ENCODE measurements around the gene HCFC1R1.

Gene HCFC1R1

DNA sequence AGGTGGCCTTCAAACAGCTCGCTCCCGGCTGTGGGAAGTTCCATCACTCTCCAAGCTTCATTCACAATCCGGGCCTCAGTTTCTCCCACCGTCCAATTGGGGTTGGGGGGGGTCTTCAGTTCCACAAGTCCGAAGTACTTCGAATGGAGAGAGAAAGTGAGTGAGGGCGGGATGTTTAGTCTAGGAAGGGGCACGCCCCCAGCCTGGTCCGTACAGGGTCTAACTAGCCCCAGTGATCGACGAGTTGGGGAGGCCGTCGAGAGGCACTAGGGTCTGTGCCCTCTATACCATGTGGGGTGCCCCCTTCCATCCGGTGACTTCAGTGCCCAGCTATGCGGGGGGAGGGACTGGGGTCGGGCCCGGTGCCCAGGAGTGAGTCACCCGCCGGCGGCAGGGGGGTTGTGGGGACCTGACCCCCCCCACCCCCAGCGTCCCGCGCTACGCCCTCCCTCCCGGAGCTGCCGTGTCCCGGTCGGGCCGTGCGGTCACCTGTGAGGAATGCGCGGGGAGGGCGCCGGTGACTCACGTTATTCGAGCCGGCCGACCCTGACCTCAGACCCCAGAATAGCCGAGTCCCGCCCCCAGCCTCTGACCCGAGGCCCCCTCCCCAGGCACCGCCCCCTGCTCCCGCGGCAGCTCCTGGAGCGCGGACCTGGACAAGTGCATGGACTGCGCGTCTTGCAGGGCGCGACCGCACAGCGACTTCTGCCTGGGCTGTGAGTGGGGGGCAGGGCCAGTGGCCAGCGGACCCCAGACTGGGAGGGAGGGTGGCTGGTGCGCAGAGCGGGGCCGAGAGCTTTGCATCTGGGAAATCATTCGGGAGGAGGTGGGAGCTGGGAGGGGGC, 2.9 kb downstream of the HCFC1R1 start (continued):
- TF ChIP-seq ZNF548 (tag by site-specific recombination; IDR thresholded peaks at IDR 0.05) (no peak), SETDB1 (IDR thresholded peaks at IDR 0.05; ENCODE audit: insufficient read length, low read length) (no peak), TRIM28 (IDR thresholded peaks at IDR 0.05; ENCODE audit: borderline replicate concordance, low read length) (no peak), ZSCAN30 (tag by site-specific recombination; IDR thresholded peaks at IDR 0.05) (no peak), REPIN1 (tag by site-specific recombination; IDR thresholded peaks at IDR 0.05; ENCODE audit: low read depth) (no peak), ZNF776 (tag by site-specific recombination; IDR thresholded peaks at IDR 0.05; ENCODE audit: borderline replicate concordance) (no peak), SCRT2 (tag by site-specific recombination; IDR thresholded peaks at IDR 0.05) (peak; percentile 36; the same call in 1 of the 2 replicates), GLIS1 (tag by site-specific recombination; IDR thresholded peaks at IDR 0.05) (peak; percentile 98), ZNF19 (tag by site-specific recombination; IDR thresholded peaks at IDR 0.05; ENCODE audit: low read depth) (no peak), ZNF560 (tag by site-specific recombination; IDR thresholded peaks at IDR 0.05; ENCODE audit: borderline replicate concordance) (no peak), SCRT1 (tag by site-specific recombination; IDR thresholded peaks at IDR 0.05; ENCODE audit: borderline replicate concordance) (no peak), ZNF138 (tag by site-specific recombination; IDR thresholded peaks at IDR 0.05; ENCODE audit: borderline replicate concordance) (no peak), ZBTB1 (tag by site-specific recombination; IDR thresholded peaks at IDR 0.05) (peak; percentile 85), BCL11B (tag by site-specific recombination; IDR thresholded peaks at IDR 0.05; ENCODE audit: low read depth) (peak; percentile 90), RBAK (tag by site-specific recombination; IDR thresholded peaks at IDR 0.05) (no peak), ZNF670 (tag by site-specific recombination; IDR thresholded peaks at IDR 0.05; ENCODE audit: low read depth) (no peak), ZNF707 (tag by site-specific recombination; IDR thresholded peaks at IDR 0.05) (no peak), ZNF837 (tag by site-specific recombination; IDR thresholded peaks at IDR 0.05) (no peak), ZNF16 (tag by site-specific recombination; IDR thresholded peaks at IDR 0.05; ENCODE audit: low read depth) (no peak), ZNF155 (tag by site-specific recombination; IDR thresholded peaks at IDR 0.05) (no peak), ZNF416 (tag by site-specific recombination; IDR thresholded peaks at IDR 0.05) (no peak), ZNF555 (tag by site-specific recombination; conservative IDR thresholded peaks at IDR 0.05) (no peak), ZNF335 (tag by site-specific recombination; conservative IDR thresholded peaks at IDR 0.05) (peak; percentile 49), ZNF24 (tag by site-specific recombination; IDR thresholded peaks at IDR 0.05) (peak; percentile 84), ZNF549 (tag by site-specific recombination; IDR thresholded peaks at IDR 0.05) (no peak)
- TF ChIP-seq, protein P1, sequence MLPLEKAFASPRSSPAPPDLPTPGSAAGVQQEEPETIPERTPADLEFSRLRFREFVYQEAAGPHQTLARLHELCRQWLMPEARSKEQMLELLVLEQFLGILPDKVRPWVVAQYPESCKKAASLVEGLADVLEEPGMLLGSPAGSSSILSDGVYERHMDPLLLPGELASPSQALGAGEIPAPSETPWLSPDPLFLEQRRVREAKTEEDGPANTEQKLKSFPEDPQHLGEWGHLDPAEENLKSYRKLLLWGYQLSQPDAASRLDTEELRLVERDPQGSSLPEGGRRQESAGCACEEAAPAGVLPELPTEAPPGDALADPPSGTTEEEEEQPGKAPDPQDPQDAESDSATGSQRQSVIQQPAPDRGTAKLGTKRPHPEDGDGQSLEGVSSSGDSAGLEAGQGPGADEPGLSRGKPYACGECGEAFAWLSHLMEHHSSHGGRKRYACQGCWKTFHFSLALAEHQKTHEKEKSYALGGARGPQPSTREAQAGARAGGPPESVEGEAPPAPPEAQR (tag by site-specific recombination; IDR thresholded peaks at IDR 0.05) = no peak
- TF ChIP-seq, protein P2, sequence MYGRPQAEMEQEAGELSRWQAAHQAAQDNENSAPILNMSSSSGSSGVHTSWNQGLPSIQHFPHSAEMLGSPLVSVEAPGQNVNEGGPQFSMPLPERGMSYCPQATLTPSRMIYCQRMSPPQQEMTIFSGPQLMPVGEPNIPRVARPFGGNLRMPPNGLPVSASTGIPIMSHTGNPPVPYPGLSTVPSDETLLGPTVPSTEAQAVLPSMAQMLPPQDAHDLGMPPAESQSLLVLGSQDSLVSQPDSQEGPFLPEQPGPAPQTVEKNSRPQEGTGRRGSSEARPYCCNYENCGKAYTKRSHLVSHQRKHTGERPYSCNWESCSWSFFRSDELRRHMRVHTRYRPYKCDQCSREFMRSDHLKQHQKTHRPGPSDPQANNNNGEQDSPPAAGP (tag by site-specific recombination; IDR thresholded peaks at IDR 0.05) = peak; percentile 99
- TF ChIP-seq, protein P3, sequence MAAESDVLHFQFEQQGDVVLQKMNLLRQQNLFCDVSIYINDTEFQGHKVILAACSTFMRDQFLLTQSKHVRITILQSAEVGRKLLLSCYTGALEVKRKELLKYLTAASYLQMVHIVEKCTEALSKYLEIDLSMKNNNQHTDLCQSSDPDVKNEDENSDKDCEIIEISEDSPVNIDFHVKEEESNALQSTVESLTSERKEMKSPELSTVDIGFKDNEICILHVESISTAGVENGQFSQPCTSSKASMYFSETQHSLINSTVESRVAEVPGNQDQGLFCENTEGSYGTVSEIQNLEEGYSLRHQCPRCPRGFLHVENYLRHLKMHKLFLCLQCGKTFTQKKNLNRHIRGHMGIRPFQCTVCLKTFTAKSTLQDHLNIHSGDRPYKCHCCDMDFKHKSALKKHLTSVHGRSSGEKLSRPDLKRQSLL (tag by site-specific recombination; IDR thresholded peaks at IDR 0.05) = no peak
- TF ChIP-seq, protein P4, sequence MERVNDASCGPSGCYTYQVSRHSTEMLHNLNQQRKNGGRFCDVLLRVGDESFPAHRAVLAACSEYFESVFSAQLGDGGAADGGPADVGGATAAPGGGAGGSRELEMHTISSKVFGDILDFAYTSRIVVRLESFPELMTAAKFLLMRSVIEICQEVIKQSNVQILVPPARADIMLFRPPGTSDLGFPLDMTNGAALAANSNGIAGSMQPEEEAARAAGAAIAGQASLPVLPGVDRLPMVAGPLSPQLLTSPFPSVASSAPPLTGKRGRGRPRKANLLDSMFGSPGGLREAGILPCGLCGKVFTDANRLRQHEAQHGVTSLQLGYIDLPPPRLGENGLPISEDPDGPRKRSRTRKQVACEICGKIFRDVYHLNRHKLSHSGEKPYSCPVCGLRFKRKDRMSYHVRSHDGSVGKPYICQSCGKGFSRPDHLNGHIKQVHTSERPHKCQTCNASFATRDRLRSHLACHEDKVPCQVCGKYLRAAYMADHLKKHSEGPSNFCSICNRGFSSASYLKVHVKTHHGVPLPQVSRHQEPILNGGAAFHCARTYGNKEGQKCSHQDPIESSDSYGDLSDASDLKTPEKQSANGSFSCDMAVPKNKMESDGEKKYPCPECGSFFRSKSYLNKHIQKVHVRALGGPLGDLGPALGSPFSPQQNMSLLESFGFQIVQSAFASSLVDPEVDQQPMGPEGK (tag by site-specific recombination; IDR thresholded peaks at IDR 0.05) = peak; percentile 100
- TF ChIP-seq, protein P5, sequence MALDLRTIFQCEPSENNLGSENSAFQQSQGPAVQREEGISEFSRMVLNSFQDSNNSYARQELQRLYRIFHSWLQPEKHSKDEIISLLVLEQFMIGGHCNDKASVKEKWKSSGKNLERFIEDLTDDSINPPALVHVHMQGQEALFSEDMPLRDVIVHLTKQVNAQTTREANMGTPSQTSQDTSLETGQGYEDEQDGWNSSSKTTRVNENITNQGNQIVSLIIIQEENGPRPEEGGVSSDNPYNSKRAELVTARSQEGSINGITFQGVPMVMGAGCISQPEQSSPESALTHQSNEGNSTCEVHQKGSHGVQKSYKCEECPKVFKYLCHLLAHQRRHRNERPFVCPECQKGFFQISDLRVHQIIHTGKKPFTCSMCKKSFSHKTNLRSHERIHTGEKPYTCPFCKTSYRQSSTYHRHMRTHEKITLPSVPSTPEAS (tag by site-specific recombination; IDR thresholded peaks at IDR 0.05) = peak; percentile 19; the same call in 1 of the 2 replicates
- TF ChIP-seq, protein P6, sequence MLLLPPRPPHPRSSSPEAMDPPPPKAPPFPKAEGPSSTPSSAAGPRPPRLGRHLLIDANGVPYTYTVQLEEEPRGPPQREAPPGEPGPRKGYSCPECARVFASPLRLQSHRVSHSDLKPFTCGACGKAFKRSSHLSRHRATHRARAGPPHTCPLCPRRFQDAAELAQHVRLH (tag by site-specific recombination; IDR thresholded peaks at IDR 0.05) = no peak
- TF ChIP-seq, protein P7, sequence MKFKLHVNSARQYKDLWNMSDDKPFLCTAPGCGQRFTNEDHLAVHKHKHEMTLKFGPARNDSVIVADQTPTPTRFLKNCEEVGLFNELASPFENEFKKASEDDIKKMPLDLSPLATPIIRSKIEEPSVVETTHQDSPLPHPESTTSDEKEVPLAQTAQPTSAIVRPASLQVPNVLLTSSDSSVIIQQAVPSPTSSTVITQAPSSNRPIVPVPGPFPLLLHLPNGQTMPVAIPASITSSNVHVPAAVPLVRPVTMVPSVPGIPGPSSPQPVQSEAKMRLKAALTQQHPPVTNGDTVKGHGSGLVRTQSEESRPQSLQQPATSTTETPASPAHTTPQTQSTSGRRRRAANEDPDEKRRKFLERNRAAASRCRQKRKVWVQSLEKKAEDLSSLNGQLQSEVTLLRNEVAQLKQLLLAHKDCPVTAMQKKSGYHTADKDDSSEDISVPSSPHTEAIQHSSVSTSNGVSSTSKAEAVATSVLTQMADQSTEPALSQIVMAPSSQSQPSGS (tag by site-specific recombination; IDR thresholded peaks at IDR 0.05; ENCODE audit: low read depth) = peak; percentile 74

All from HEK293 (cell line).